Esophagus squamous epithelium (tissue), 5 donors: Measurements from ENCODE around the gene DKKL1. TPM values are rescaled to one million over a fixed set of nuclear protein-coding genes. Genes with fewer than 3 reads are reported as not detected.
A peak's percentile ranks its signal among the peaks of the same experiment; 100 is the strongest.

Source experiments
- DNase-seq: peaks from one replicate; lab custom pipeline; 2025; lab: John Stamatoyannopoulos, UW
- H3K27ac ChIP-seq, 4 donors: fragments of 200-600 bp; sonication (generic); one replicate each; pipeline ENCODE4 v1.5.1; 2016 to 2019; ENCODE audit warnings: mild to moderate bottlenecking in 1 of 4
- H3K27me3 ChIP-seq, 4 donors: fragments of 200-600 bp; sonication (generic); 1 replicate in 3 of 4; 2 replicates in 1 of 4; pipeline versions ENCODE4 v1.5.1 to v1.6.0; 2017 to 2021; ENCODE audit warnings: antibody characterized with exemption in 1 of 4
- H3K36me3 ChIP-seq, 3 donors: fragments of 200-600 bp; sonication (generic); one replicate each; pipeline ENCODE4 v1.5.1; 2016 to 2019
- H3K4me1 ChIP-seq, 3 donors: fragments of 200-600 bp; sonication (generic); one replicate each; pipeline ENCODE4 v1.5.1; 2017 to 2019
- H3K4me3 ChIP-seq, 4 donors: fragments of 200-600 bp; sonication (generic); 1 replicate in 3 of 4; 2 replicates in 1 of 4; pipeline ENCODE4 v1.5.1; 2016 to 2019; ENCODE audit warnings: mild to moderate bottlenecking in 2 of 4, moderate library complexity in 1 of 4
- H3K9me3 ChIP-seq, 3 donors: fragments of 200-600 bp; sonication (generic); one replicate each; pipeline ENCODE4 v1.5.1; 2016 to 2019
- CTCF ChIP-seq, 6 experiments: fragments of 450-650 bp in 4 of 6; fragments of 200-600 bp in 2 of 6; sonication (generic) in 2 of 6; IDR thresholded peaks; one replicate each; pipeline ENCODE4 v1.5.1; 2016 to 2019; ENCODE audit warnings: antibody characterized with exemption in 6 of 6, mild to moderate bottlenecking in 4 of 6, moderate library complexity in 4 of 6
- POLR2A ChIP-seq, 4 donors: fragments of 450-650 bp; IDR thresholded peaks; one replicate each; pipeline ENCODE4 v1.6.1; 2017; ENCODE audit warnings: antibody characterized with exemption in 4 of 4, mild to moderate bottlenecking in 4 of 4, moderate library complexity in 3 of 4
- WGBS, 2 donors: methylation state at CpG; one replicate each; pipeline ENCODE4 v1.1.5; 2018; 5-methylcytosine and 5-hydroxymethylcytosine counted together
- intact Hi-C: fragments of 100-400 bp; cut with DNase I; formaldehyde crosslinking; loops from one replicate; pipeline ENCODE4 v1.15.0; 2022
- total RNA-seq, 4 donors: library from RNA; depleted of rRNA; stranded (reverse); fragments of >200 nt; gene quantifications; one replicate each; pipeline ENCODE4 v1.1.0, GENCODE V29; 2016
- donor health status: DM: yes; HTN: yes; CAD: no.

Gene DKKL1
- not detected for total RNA-seq

- intact Hi-C loops, result no loop called here
- peak in 1 of 4 donors; percentile 59 for TF ChIP-seq POLR2A (IDR thresholded peaks at IDR 0.05)
- peak in 5 of 6 experiments; percentile 15 to 42 (median 35) for TF ChIP-seq CTCF (IDR thresholded peaks at IDR 0.05)
These were observed at the start of gene DKKL1 for GRCh38 chr19:49363268-49364082. DKKL1 (plus strand) TSS chr19:49363877; CDS start chr19:49363999, 122 bp downstream.

GRCh38 chr19:49315111-49315510 is 48.6 kb upstream of the DKKL1 start:
- TF ChIP-seq CTCF (IDR thresholded peaks at IDR 0.05), result no peak
- TF ChIP-seq POLR2A (IDR thresholded peaks at IDR 0.05), result no peak
- no peak overlapping the region for H3K27ac ChIP-seq
- peaks cover 0 to 18% (median 10%) of the 10 kb centered on the region in 3 donors for H3K9me3 ChIP-seq
- intact Hi-C loops, result loop anchor here (10.0 kb wide), 1 partner anchor 50 kb away; no protein-coding TSS in a partner anchor
- WGBS, 2 donors, result 81 to 82% methylated on average over 1 of the region's 1 CpG
- peaks cover 0 to 16% (median 0%) of the 10 kb centered on the region in 3 donors for H3K36me3 ChIP-seq
- no peaks in the 10 kb centered on the region for H3K27me3 ChIP-seq
- DNase-seq, result no peak
- H3K4me3 ChIP-seq, result no peak overlapping the region
- no peaks in the 10 kb centered on the region for H3K4me1 ChIP-seq

More at GRCh38 chr19:49363268-49364082, at the start of gene DKKL1:
- Histone ChIP-seq H3K4me1 (peaks cover 10 to 44% (median 15%) of the 10 kb centered on the region in 3 donors), H3K9me3 (peaks cover 0 to 7% (median under 1%) of the 10 kb centered on the region in 3 donors), H3K36me3 (peaks cover 0 to 12% (median 0%) of the 10 kb centered on the region in 3 donors), H3K4me3 (peak within 1 kb of the TSS; percentile 37 to 81 (median 70)), H3K27ac (peak within 1 kb of the TSS; percentile 72 to 94 (median 92)), H3K27me3 (peaks cover 0 to 26% (median 0%) of the 10 kb centered on the region in 4 donors)
- DNase-seq, result peak; percentile 67
- WGBS, 2 donors, result 4 to 6% methylated on average over 38 to 39 of the region's 46 CpGs

- Histone ChIP-seq H3K4me1 (no peaks in the 10 kb centered on the region), H3K27ac (no peak overlapping the region), H3K4me3 (no peak overlapping the region), H3K36me3 (peaks cover 0 to 5% (median 0%) of the 10 kb centered on the region in 3 donors), H3K27me3 (no peaks in the 10 kb centered on the region), H3K9me3 (peaks cover 0 to 18% (median 10%) of the 10 kb centered on the region in 3 donors)
- TF ChIP-seq POLR2A (IDR thresholded peaks at IDR 0.05) (no peak), CTCF (IDR thresholded peaks at IDR 0.05) (no peak)
- no peak for DNase-seq
- intact Hi-C loops, result loop anchor here (10.0 kb wide), 1 partner anchor 51 kb away; no protein-coding TSS in a partner anchor
These were observed 47.4 kb upstream of the DKKL1 start for GRCh38 chr19:49316284-49316683.

- TF ChIP-seq CTCF (IDR thresholded peaks at IDR 0.05), result no peak
- no peak for TF ChIP-seq POLR2A (IDR thresholded peaks at IDR 0.05)
- no peaks in the 10 kb centered on the region for H3K4me1 ChIP-seq
- H3K36me3 ChIP-seq, result peaks cover 0 to 10% (median 0%) of the 10 kb centered on the region in 3 donors
- no peak for DNase-seq
- intact Hi-C loops, result loop anchor here (10.0 kb wide), 1 partner anchor 53 kb away; no protein-coding TSS in a partner anchor
- peaks cover 0 to 18% (median 10%) of the 10 kb centered on the region in 3 donors for H3K9me3 ChIP-seq
- H3K4me3 ChIP-seq, result no peak overlapping the region
- no peaks in the 10 kb centered on the region for H3K27me3 ChIP-seq
- H3K27ac ChIP-seq, result no peak overlapping the region
These were observed 45.4 kb upstream of the DKKL1 start for GRCh38 chr19:49318296-49318695.
